Muscle of arm (tissue), 14 donors: ENCODE measurements around the gene ACKR2. TPM values are rescaled to one million over a fixed set of nuclear protein-coding genes. Genes with fewer than 3 reads are reported as not detected.

Experiments
- DNase-seq: peaks from one replicate; pipeline ENCODE4 v3.0.0-alpha.2; 2013
- long read RNA-seq, 11 donors: transcript quantifications; one replicate each; lab custom pipeline, GENCODE V29; 2026
- polyA plus RNA-seq, 12 donors: library from polyadenylated mRNA; unstranded; fragments of 120-200 nt; gene quantifications; one replicate each; pipeline ENCODE4 v1.2.1, GENCODE V29; 2013; ENCODE audit not compliant: insufficient read length in 12 of 12

ACKR2 gene
- 1 to 10 TPM in 1 of 12 donors, under 1 TPM in 9, not detected in 2; 0.23 to 2.4 (median 0.46) TPM for polyA plus RNA-seq
- long read RNA-seq, donor 1, partial matches to known transcripts, result 0 of 1 reads
- long read RNA-seq, donor 1, other reads (novel, unspliced or antisense), result 0 of 1 reads
- long read RNA-seq, donor 2, result 0 reads
- long read RNA-seq, donor 3, result 0 reads
- long read RNA-seq, donor 4, result 0 reads
- long read RNA-seq, donor 5, result 0 reads
- long read RNA-seq, donor 6, result 0 reads
- long read RNA-seq, donor 7, result 0 reads
- long read RNA-seq, donor 8, result 0 reads
- long read RNA-seq, donor 9, result 0 reads
- long read RNA-seq, donor 10, result 0 reads
- long read RNA-seq, donor 11, result 0 reads

- DNase-seq, result no peak
Measured at GRCh38 chr3:42809202-42809601, at the start of gene ACKR2. Gene ACKR2 (plus strand): TSS chr3:42809445. CDS start chr3:42864503, 55,058 bp downstream.

GRCh38 chr3:42762046-42762724, 47.1 kb upstream of the ACKR2 start:
- DNase-seq, result no peak

- DNase-seq, result no peak
Measured at GRCh38 chr3:42763021-42763420, 46.2 kb upstream of the ACKR2 start.

GRCh38 chr3:42764115-42764514, 45.1 kb upstream of the ACKR2 start:
- DNase-seq, result no peak

GRCh38 chr3:42764561-42765295, 44.5 kb upstream of the ACKR2 start:
- no peak for DNase-seq

GRCh38 chr3:42769477-42770131, 39.6 kb upstream of the ACKR2 start:
- DNase-seq, result no peak

GRCh38 chr3:42771271-42771670, 38.0 kb upstream of the ACKR2 start:
- DNase-seq, result no peak

- DNase-seq, result peak; percentile 94
Measured at GRCh38 chr3:42772670-42773408, 36.4 kb upstream of the ACKR2 start, which contains the start of gene CCDC13. Gene CCDC13 (minus strand): TSS chr3:42773253. CDS start chr3:42758345, 14,908 bp downstream.

GRCh38 chr3:42773409-42773751, 35.9 kb upstream of the ACKR2 start:
- DNase-seq, result no peak

- DNase-seq, result no peak
Measured at GRCh38 chr3:42778644-42779043, 30.6 kb upstream of the ACKR2 start.

GRCh38 chr3:42780398-42780797, 28.8 kb upstream of the ACKR2 start:
- DNase-seq, result no peak

GRCh38 chr3:42780892-42781700, 28.1 kb upstream of the ACKR2 start:
- DNase-seq, result peak; percentile 76

GRCh38 chr3:42786212-42786611, 23.0 kb upstream of the ACKR2 start:
- DNase-seq, result no peak

GRCh38 chr3:42786631-42787030, 22.6 kb upstream of the ACKR2 start:
- DNase-seq, result no peak

- DNase-seq, result no peak
Measured at GRCh38 chr3:42790714-42791229, 18.5 kb upstream of the ACKR2 start.

- DNase-seq, result no peak
Measured at GRCh38 chr3:42795621-42796181, 13.5 kb upstream of the ACKR2 start.

- no peak for DNase-seq
Measured at GRCh38 chr3:42796332-42796885, 12.8 kb upstream of the ACKR2 start.

- no peak for DNase-seq
Measured at GRCh38 chr3:42799376-42799775, 9.9 kb upstream of the ACKR2 start.

- no peak for DNase-seq
Measured at GRCh38 chr3:42800251-42800650, 9.0 kb upstream of the ACKR2 start.
